Activated CD4-positive, alpha-beta T cell treated with anti-CD3 and anti-CD28 coated beads, Interleukin-10, Interleukin-2, amounts not matched to agents 100 ng/mL and 50 ng/mL, durations not matched to agents 16 hours and 8 hours (primary cell): Measurements from ENCODE around the gene RIPPLY1.

ENCODE experiments used
- DNase-seq: peaks from one replicate; pipeline ENCODE4 v3.0.0-alpha.2; 2020

The RIPPLY1 gene, protein sequence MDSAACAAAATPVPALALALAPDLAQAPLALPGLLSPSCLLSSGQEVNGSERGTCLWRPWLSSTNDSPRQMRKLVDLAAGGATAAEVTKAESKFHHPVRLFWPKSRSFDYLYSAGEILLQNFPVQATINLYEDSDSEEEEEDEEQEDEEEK

GRCh38 chrX:106903291-106903824 is at the start of gene RIPPLY1:
TSS of gene RIPPLY1 (minus strand) at chrX:106903341. CDS start at chrX:106903287, 54 bp downstream.
- DNase-seq, result no peak

DNA sequence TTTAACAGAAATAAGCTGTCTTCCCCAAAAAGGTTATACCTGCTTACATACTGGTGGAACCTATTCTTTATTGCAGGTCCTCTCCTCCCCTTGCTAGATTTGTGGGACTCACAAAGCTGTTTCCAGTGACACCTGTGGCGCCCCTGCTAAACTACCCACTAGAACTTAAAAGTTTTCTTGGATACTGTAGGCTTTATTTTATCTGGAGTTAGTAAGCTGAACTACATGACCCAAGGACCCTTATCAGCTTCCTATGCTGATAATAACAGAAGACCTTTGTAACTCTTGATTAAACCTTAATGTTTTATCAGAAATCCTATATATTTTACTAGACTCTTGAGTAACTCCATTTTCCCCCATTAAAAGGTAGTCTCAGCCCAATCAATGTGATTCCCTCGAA is 49.4 kb upstream of the RIPPLY1 start:
- DNase-seq, result no peak

DNA sequence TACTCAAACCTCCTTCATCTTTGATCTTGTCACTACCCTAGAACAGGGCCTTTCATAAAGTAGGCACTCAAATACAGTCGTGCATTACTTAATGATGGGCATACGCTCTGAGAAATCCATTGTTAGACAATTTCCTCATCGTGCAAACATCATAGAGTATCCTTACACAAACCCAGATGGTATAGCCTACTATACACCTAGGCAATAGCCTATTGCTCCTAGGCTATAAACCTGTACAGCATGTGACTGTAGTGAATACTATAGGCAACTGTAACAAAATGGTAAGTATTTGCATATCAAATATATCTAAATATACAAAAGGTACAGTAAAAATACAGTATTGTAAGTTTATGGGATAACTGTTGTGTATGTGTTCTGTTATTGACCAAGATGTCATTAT is 48.9 kb upstream of the RIPPLY1 start:
- DNase-seq, result no peak

GRCh38 chrX:106951230-106951629 is 48.1 kb upstream of the RIPPLY1 start:
- no peak for DNase-seq

GRCh38 chrX:106950381-106950780 is 47.2 kb upstream of the RIPPLY1 start:
- DNase-seq, result no peak

- DNase-seq, result no peak
Measured at GRCh38 chrX:106949366-106949765, 46.2 kb upstream of the RIPPLY1 start.

- no peak for DNase-seq
Measured at GRCh38 chrX:106948641-106949040, 45.5 kb upstream of the RIPPLY1 start.

DNA sequence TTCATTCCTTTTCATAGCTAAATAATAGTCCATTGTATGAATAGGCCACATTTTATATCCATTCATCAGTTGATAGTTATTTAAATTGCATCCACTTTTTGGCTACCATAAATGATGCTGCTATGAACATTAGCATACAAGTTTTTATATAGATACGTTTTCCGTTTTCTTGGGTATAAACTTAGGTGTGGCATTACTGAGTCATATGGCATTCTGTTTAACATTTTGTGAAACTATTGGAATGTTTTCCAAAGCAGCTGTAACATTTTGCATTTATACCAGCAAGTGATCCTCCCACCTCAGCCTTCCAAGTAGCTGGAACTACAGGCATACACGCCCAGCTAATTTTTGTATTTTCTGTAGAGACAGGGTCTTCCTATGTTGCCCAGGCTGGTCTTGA is 43.3 kb upstream of the RIPPLY1 start:
- DNase-seq, result no peak

DNA sequence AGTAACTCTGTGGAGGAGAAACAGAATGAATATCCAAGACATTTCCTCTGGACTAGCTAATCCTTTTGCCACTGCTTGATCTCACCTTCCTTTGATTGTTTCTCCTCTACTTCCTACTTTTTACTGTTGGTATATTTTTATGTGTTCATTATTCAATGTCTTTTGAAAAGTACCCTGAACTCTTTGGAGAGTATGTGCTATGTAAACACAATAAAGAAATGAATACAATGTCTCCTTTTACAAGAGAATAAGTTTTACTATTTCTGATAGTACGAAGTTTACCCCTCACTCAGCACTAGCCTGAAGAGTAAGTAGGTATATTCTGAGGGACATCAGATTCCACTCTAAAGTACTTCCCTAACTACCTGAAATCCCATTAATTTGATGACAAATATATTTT is 36.9 kb upstream of the RIPPLY1 start:
- DNase-seq, result no peak

DNA sequence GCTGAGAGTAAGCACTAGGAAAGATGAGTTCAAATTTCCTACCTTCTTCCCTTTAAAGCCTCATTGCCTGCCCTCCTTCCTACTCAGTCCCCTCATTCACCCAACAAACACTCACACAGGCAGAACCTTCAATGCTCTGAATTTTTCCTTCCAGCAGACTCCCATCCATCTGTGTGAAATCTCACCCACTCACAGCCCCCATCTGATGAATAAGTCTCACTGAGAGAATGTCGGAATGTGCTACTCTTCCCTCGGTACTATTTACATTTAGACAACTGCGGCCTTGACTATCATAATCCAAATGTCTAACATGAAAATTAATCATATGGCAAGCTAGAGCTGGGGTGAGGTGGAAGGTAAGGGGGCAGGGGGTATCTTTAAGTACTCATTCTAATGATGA is 36.4 kb upstream of the RIPPLY1 start:
- no peak for DNase-seq

DNA sequence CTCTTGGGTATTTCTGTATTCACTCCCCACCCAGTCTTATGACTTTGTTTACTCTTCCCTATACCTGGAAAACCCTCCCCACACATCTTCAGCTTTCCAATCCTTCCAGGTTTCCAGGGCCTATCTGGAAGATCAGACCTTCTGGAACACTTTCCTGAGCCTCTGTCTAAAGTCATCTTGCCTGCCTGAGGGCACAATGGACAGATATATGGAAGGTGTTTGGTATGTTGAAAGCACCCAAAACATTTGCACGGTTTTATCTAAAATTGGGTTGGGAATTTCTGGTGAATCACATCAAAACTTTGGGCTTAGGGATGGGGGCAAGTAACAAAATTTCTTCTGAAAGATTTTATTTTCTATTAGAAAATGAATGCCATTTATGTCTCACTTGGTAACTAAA is 33.1 kb upstream of the RIPPLY1 start:
- DNase-seq, result no peak

DNA sequence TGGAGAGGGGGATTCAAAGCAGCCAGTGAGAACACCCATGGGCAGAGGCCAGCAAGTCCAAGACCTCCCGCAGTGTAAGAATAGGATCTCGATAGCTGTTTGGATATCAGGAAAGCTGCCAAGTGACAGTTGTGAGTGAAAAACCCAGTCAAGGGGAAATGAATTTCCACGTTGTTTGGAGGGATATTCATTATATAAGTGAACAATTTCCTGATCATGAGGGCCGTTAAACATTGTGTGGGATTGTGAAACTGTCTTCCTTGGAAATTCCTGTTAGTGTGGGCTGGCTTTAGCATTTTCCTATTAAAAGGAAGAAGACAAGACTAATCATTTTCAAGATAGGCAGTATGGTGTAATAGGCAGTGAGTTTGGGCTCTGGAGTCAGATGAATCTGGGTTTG is 32.0 kb upstream of the RIPPLY1 start:
- DNase-seq, result no peak

- no peak for DNase-seq
Measured at GRCh38 chrX:106933538-106933961, 30.4 kb upstream of the RIPPLY1 start.

DNA sequence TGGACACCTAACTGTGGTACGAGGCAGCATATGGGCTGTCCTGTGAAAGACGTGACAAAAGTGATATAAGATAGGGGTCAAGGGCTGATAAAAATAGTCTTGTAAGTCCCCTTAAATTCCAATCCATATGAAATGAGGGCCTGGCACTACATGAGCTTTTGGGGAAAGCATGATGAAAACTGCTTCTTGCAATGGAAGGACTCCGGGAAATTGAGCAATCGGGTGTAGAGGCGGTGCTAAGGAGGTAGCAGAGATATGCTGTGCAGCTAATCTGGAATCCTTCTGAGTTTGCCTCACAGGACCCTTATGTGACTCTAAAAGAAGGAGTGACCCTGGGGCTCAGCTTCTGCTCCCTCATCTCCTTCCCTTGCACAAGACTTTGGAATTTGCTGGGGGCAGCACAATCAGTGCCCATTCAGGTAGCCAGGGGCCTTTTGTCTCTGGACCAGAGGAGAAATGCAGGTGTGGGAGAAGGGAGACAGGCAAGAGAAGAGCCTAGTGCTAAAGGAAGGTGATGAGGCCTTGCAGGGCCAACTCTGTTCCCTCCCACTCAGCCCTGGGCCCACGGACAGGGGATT is 29.9 kb upstream of the RIPPLY1 start:
- no peak for DNase-seq

GRCh38 chrX:106932492-106932923 is 29.4 kb upstream of the RIPPLY1 start:
- no peak for DNase-seq

DNA sequence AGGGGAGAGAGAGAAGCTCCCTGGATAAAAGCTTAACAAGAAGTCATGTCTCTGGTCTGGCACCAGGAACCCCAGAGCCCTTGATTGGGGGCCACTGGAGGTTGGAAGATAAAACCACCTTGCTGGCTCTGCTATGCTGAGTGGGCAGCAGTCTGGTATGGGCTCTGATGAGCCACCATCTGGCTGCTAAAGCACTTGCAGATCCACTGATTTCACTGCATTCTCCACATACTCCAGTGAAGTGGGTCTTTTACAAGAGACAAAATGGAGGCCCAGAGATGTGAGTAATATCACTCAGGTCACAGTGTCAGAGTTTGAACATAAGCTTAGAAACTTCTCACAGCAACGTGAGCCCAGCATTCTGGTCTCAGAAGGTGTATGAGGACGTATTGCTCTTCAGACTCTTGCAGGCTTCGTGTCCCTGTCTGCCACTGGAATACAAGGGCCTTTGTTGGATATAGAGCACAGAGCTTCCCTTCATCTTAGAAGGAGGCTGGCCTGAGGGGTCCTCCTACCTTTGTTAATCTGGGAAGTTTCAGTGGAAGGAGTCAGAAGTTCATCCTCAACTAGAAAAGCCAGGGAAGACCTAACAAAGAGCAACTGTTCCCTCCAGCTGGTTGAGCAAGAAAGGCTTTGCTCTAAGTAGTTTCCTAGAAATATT is 28.8 kb upstream of the RIPPLY1 start:
- no peak for DNase-seq

- DNase-seq, result no peak
Measured at GRCh38 chrX:106928227-106928626, 25.1 kb upstream of the RIPPLY1 start.

DNA sequence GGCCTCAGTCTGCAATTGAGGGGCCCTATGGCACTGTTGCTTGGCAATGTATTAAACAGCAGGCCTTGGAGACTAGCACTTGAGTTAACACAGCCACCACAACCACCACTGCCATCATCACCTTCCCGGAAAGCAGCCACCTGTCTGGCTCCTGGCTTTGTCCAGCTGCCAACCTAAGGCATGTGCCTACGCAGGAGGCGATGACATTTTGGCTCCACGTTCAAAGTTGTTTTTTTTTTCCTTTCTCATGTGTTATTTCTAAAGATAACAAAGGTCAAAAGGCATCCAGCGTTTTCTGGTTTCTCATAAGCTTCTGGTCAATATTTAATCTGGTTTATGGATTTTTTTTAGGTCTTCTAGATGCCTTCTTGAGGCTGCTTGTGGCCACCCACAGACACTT is 24.6 kb upstream of the RIPPLY1 start:
- no peak for DNase-seq

GRCh38 chrX:106927023-106927422 is 23.9 kb upstream of the RIPPLY1 start:
- no peak for DNase-seq

- no peak for DNase-seq
Measured at GRCh38 chrX:106921637-106922036, 18.5 kb upstream of the RIPPLY1 start.

DNA sequence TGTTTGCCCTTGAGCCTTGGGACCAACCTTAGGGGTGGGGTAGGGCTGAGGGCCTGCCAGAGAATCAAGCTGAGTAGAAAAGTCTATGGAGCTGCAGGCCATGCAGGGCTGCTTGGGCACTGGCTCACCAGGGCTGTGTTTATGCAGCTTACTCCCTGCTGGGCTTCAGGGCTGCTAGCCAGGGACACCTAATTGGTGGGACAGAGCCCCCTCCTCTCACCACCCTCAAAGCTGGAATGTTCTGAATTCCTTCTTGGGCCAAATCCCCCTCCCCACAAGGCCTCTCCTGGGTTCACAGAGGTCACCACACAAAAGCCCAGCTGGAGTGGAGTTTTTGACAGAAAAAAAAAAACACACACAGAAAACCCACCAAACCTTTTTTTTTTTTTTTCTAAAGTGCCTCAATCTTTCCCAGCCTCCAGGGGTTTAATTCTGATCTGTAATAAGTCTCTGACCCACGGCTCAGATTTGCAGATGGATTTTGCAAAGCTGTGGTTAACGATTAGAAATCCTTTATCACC is 16.9 kb upstream of the RIPPLY1 start, which contains the start of gene CLDN2:
CLDN2 (plus strand) TSS at position 471 of the 521 bp plus-strand sequence. CDS start 7,827 bp downstream, outside the sequence.
- no peak for DNase-seq

GRCh38 chrX:106917830-106918500 is 14.8 kb upstream of the RIPPLY1 start:
- DNase-seq, result peak; percentile 5

DNA sequence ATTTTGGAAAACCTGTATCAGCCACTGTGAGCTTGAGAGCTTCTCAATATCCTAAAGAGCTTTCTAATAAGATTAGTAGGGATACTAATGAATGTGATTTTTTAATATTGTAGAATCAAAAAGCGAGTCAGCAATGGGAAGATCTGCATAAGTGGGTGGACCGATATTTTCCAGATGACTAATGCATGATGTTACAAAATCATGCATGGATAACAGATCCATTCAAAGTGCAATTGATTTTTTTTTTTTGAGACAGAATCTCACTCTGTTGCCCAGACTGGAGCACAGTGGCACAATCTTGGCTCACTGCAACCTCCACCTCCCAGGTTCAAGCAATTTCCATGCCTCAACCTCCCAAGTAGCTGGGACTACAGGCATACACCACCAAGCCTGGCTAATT is 9.7 kb upstream of the RIPPLY1 start:
- no peak for DNase-seq
